ENCODE data around the gene GID8. TPM values are rescaled to one million over a fixed set of nuclear protein-coding genes. Genes with fewer than 3 reads are reported as not detected.

GID8 gene
- total RNA-seq, 1 experiment from 2014 or later = 35.6 TPM

- ChIA-PET RAD21 (ENCODE audit: low non-redundant PET in 1 of 2, low total read pairs in 2 of 2, uncharacterized antibody in 2 of 2, unreplicated experiment in 2 of 2) (no interaction called here), CTCF (no interaction called here), POLR2A (no interaction called here)
- intact Hi-C loops (cut with micrococcal nuclease) = no loop called here
- ATAC-seq = no peak
- TF ChIP-seq CTCF (IDR thresholded peaks at IDR 0.05 in 2 of 3, conservative IDR thresholded peaks at IDR 0.05 in 1 of 3; ENCODE audit: borderline replicate concordance in 1 of 3, insufficient read depth in 1 of 3, low read depth in 2 of 3, low read length in 2 of 3) = no peak
- TF ChIP-seq ZNF274 (IDR thresholded peaks at IDR 0.05; ENCODE audit: low read depth, low read length) = no peak
- TF ChIP-seq POLR2AphosphoS5 (IDR thresholded peaks at IDR 0.05; ENCODE audit: low read depth, low read length) = no peak
- no peak for TF ChIP-seq EZH2phosphoT487 (IDR thresholded peaks at IDR 0.05; ENCODE audit: borderline replicate concordance)
- no peak for TF ChIP-seq ZBTB33 (IDR thresholded peaks at IDR 0.05; ENCODE audit: extremely low read depth, insufficient replicate concordance, low read length)
- no peak for TF ChIP-seq CEBPB (IDR thresholded peaks at IDR 0.05; ENCODE audit: low read depth)
- no peak for TF ChIP-seq ZFX (IDR thresholded peaks at IDR 0.05)
- TF ChIP-seq CBX3 (IDR thresholded peaks at IDR 0.05; ENCODE audit: low read depth) = no peak
- TF ChIP-seq ATF3 (IDR thresholded peaks at IDR 0.05) = no peak
- TF ChIP-seq EZH2 (IDR thresholded peaks at IDR 0.05) = no peak
- no peak for TF ChIP-seq FOSL1 (IDR thresholded peaks at IDR 0.05; ENCODE audit: low read depth)
- TF ChIP-seq JUND (IDR thresholded peaks at IDR 0.05) = no peak
- no peak for TF ChIP-seq SP1 (IDR thresholded peaks at IDR 0.05; ENCODE audit: low read depth)
- TF ChIP-seq SIN3A (IDR thresholded peaks at IDR 0.05; ENCODE audit: low read depth) = no peak
- TF ChIP-seq RAD21 (IDR thresholded peaks at IDR 0.05; ENCODE audit: low read depth) = no peak
- no peak for TF ChIP-seq POLR2A (IDR thresholded peaks at IDR 0.05; ENCODE audit: borderline replicate concordance, extremely low read depth, insufficient read depth, insufficient read length)
- no peak for TF ChIP-seq MAX (IDR thresholded peaks at IDR 0.05)
- no peak for TF ChIP-seq SRF (IDR thresholded peaks at IDR 0.05; ENCODE audit: low read depth)
- no peak for TF ChIP-seq TCF7L2 (IDR thresholded peaks at IDR 0.05; ENCODE audit: borderline replicate concordance, extremely low read depth, insufficient read depth, insufficient read length)
- no peak for TF ChIP-seq YY1 (IDR thresholded peaks at IDR 0.05; ENCODE audit: extremely low read depth, insufficient replicate concordance, low read depth, low read length)
- Histone ChIP-seq H3K27me3 (ENCODE audit: insufficient read depth, low read length) (no peaks in the 10 kb centered on the region), H3K4me3 (replicated peaks in 1 of 2; ENCODE audit: low read depth in 1 of 2, low read length in 2 of 2) (no peak overlapping the region), H3K9me2 (ENCODE audit: insufficient read depth) (no peaks in the 10 kb centered on the region), H3K4me2 (ENCODE audit: low read length) (no peak overlapping the region), H2AFZ (ENCODE audit: low read depth, low read length, poor library complexity, severe bottlenecking) (no peak overlapping the region), H3K4me1 (ENCODE audit: control insufficient read depth in 1 of 2, insufficient read depth in 2 of 2, low read length in 2 of 2) (peaks cover 26 to 63% of the 10 kb centered on the region in 2 experiments), H3K27ac (ENCODE audit: low read depth, low read length) (peak overlapping the region; percentile 23; the same call in 1 of the 2 replicates), H3K79me2 (ENCODE audit: insufficient read depth, low read length) (peaks cover 99% of the 10 kb centered on the region), H3K9ac (ENCODE audit: low read length) (no peak overlapping the region), H4K20me1 (ENCODE audit: insufficient read depth) (peaks cover 42% of the 10 kb centered on the region), H3K36me3 (ENCODE audit: control insufficient read depth in 1 of 2, insufficient read depth in 2 of 2, low read length in 2 of 2) (peaks cover under 1 to 5% of the 10 kb centered on the region in 2 experiments; a peak in 1 of 4 replicates), H3K9me3 (ENCODE audit: control insufficient read depth in 1 of 2, insufficient read depth in 1 of 2, low read depth in 1 of 2, low read length in 2 of 2) (no peaks in the 10 kb centered on the region)
- no peak for DNase-seq (ENCODE audit: low read depth, low spot score)
- BruUV-seq (replicated peaks) = no TSS peak
Observed at GRCh38 chr20:62928246-62928939, 9.6 kb upstream of the GID8 start.
